ENCODE results near the gene CTSK.
A peak's percentile ranks its signal among the peaks of the same experiment; 100 is the strongest.
"Not testable (repeated sequence)": the region's sequence is repeated elsewhere in the genome, so short reads cannot be mapped to it uniquely, and the experiment has no call there.

CTSK gene

GRCh38 chr1:150808121-150808520 is at the start of gene CTSK:
TSS of gene CTSK (minus strand) at chr1:150808260. CDS start at chr1:150806805, 1,455 bp downstream.
- no peak for DNase-seq

GRCh38 chr1:150852734-150853133 is 44.7 kb upstream of the CTSK start:
- not testable (repeated sequence) for DNase-seq

- DNase-seq = not testable (repeated sequence)
Observed at GRCh38 chr1:150850801-150851362, 42.8 kb upstream of the CTSK start.

- no peak for DNase-seq
Observed at GRCh38 chr1:150846473-150847146, 38.5 kb upstream of the CTSK start.

- no peak for DNase-seq
Observed at GRCh38 chr1:150843474-150843873, 35.4 kb upstream of the CTSK start.

GRCh38 chr1:150842964-150843363 is 34.9 kb upstream of the CTSK start:
- no peak for DNase-seq

GRCh38 chr1:150842343-150842742 is 34.3 kb upstream of the CTSK start:
- no peak for DNase-seq

GRCh38 chr1:150841626-150842025 is 33.6 kb upstream of the CTSK start:
- DNase-seq = no peak

GRCh38 chr1:150840850-150841249 is 32.8 kb upstream of the CTSK start:
- not testable (repeated sequence) for DNase-seq

GRCh38 chr1:150836129-150836773 is 28.2 kb upstream of the CTSK start:
- DNase-seq = no peak

- DNase-seq = not testable (repeated sequence)
Observed at GRCh38 chr1:150833961-150834360, 25.9 kb upstream of the CTSK start.

GRCh38 chr1:150832597-150832996 is 24.5 kb upstream of the CTSK start:
- no peak for DNase-seq

GRCh38 chr1:150829751-150830150 is 21.7 kb upstream of the CTSK start:
- no peak for DNase-seq

- no peak for DNase-seq
Observed at GRCh38 chr1:150826299-150826698, 18.2 kb upstream of the CTSK start.

- DNase-seq = no peak
Observed at GRCh38 chr1:150820730-150821512, 12.9 kb upstream of the CTSK start.

GRCh38 chr1:150815871-150816270 is 7.8 kb upstream of the CTSK start:
- no peak for DNase-seq

- peak; percentile 57 for DNase-seq
Observed at GRCh38 chr1:150813028-150813707, 5.1 kb upstream of the CTSK start.

GRCh38 chr1:150810958-150811659 is 3.0 kb upstream of the CTSK start:
- DNase-seq = no peak

- no peak for DNase-seq
Observed at GRCh38 chr1:150809651-150810050, 1.6 kb upstream of the CTSK start.

- DNase-seq = no peak
Observed at GRCh38 chr1:150808846-150809245, 786 bp upstream of the CTSK start.

GRCh38 chr1:150807249-150808023 is 624 bp downstream of the CTSK start:
- DNase-seq = no peak
